Mesothelial cell of epicardium (in vitro differentiated cells): Measurements from ENCODE around the gene RACGAP1. TPM values are rescaled to one million over a fixed set of nuclear protein-coding genes. Genes with fewer than 3 reads are reported as not detected.
"Not testable (repeated sequence)": the region's sequence is repeated elsewhere in the genome, so short reads cannot be mapped to it uniquely, and the experiment has no call there.

Source experiments
- DNase-seq, 2 experiments: peaks; one replicate each; pipeline ENCODE4 v3.0.0; 2021; ENCODE audit warnings: low spot score in 2 of 2; ENCODE audit not compliant: unreplicated experiment in 2 of 2
- H3K27ac Mint-ChIP-seq: 2 replicates; pipeline ENCODE4 v1.8.0; 2021; ENCODE audit warnings: mixed read lengths
- H3K27me3 Mint-ChIP-seq: 2 replicates; pipeline ENCODE4 v1.8.0; 2021; ENCODE audit warnings: low read depth, mixed read lengths
- H3K36me3 Mint-ChIP-seq: 2 replicates; pipeline ENCODE4 v1.8.0; 2021; ENCODE audit warnings: mixed read lengths
- H3K4me1 Mint-ChIP-seq: 2 replicates; pipeline ENCODE4 v1.8.0; 2021; ENCODE audit warnings: mixed read lengths
- H3K4me3 Mint-ChIP-seq: 2 replicates; pipeline ENCODE4 v1.8.0; 2021; ENCODE audit warnings: mild to moderate bottlenecking, moderate library complexity, mixed read lengths
- H3K9me3 Mint-ChIP-seq: 2 replicates; pipeline ENCODE4 v1.8.0; 2021; ENCODE audit warnings: mixed read lengths
- total RNA-seq: library from RNA; stranded (reverse); gene quantifications from 3 replicates; pipeline ENCODE4 v1.2.1, GENCODE V29; 2021
- TF ChIP-seq, protein P1 (sequence below): fragments of 200-600 bp; sonication (generic); IDR thresholded peaks from one replicate; pipeline ENCODE4 v1.5.0; 2021; ENCODE audit warnings: antibody characterized with exemption; ENCODE audit not compliant: unreplicated experiment

The RACGAP1 gene
- total RNA-seq, 1 donor from 2014 or later, result 29.8 TPM

DNA sequence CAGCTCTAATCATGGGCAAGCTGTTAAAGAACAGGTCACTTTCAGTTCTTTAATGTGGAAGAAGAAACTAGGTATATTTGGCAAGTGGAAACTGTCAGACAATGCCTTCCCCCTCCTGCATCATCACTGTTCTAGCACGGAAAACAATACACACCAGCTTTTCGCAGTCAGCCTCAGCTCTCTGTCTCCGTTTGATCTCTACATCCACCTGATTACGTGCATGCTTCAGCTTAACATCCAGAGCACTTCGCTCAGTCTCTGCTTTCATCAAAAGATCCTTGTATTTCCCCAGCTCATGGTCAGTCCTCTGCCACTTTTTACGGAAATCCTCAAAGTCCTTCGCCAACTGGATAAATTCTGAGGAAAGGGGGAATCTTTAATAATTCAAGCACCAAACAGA lies 19.0 kb downstream of the RACGAP1 start:
- no peak for DNase-seq
- peaks cover 3% of the 10 kb centered on the region for H3K36me3 Mint-ChIP-seq
- peaks cover 9% of the 10 kb centered on the region for H3K4me1 Mint-ChIP-seq
- H3K27ac Mint-ChIP-seq, result no peak overlapping the region
- TF ChIP-seq, protein P1, sequence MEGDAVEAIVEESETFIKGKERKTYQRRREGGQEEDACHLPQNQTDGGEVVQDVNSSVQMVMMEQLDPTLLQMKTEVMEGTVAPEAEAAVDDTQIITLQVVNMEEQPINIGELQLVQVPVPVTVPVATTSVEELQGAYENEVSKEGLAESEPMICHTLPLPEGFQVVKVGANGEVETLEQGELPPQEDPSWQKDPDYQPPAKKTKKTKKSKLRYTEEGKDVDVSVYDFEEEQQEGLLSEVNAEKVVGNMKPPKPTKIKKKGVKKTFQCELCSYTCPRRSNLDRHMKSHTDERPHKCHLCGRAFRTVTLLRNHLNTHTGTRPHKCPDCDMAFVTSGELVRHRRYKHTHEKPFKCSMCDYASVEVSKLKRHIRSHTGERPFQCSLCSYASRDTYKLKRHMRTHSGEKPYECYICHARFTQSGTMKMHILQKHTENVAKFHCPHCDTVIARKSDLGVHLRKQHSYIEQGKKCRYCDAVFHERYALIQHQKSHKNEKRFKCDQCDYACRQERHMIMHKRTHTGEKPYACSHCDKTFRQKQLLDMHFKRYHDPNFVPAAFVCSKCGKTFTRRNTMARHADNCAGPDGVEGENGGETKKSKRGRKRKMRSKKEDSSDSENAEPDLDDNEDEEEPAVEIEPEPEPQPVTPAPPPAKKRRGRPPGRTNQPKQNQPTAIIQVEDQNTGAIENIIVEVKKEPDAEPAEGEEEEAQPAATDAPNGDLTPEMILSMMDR, result no peak
- no peak overlapping the region for H3K4me3 Mint-ChIP-seq
- no peaks in the 10 kb centered on the region for H3K9me3 Mint-ChIP-seq
- no peaks in the 10 kb centered on the region for H3K27me3 Mint-ChIP-seq

DNA sequence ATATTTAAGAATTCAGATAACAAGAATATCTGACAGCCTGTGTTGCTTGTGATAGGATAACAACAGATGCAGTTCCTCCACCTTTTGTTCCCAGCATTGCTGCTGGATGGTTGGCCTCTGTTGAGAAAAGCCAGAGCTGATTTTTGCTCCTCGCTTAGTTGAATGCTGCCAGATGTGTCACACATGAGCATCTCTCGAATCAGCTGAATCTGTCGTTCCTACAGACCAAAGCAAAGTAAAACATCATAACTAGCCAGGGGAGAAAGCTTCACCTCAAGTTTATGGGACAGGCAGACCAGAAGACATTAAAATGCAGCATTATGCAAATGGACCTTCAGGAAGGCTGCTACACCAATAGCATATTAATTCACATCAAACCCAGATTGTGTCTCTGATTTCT lies 20.1 kb downstream of the RACGAP1 start:
- Mint-ChIP-seq H3K36me3 (peaks cover 8% of the 10 kb centered on the region), H3K4me3 (no peak overlapping the region), H3K9me3 (no peaks in the 10 kb centered on the region), H3K27me3 (no peaks in the 10 kb centered on the region), H3K4me1 (peaks cover 9% of the 10 kb centered on the region), H3K27ac (no peak overlapping the region)
- TF ChIP-seq, protein P1, result no peak
- no peak for DNase-seq

DNA sequence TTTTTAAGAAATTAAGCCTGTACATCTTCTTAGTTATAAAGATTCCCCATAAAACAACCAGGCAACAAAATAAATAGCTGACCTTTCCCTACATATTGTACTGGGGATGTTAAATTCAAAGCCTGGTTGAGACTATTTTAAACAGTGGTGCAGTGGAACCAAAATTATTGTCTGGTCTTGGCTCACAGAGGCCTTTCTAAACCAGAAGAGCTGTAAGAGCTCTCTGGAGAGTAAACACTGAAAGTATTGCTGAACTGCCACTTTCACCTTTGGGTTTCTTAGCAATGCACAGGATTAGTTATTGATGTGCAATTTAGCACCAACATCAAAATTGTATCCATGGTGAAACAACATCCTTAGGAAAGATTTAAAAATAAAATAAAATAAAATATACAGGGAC lies 20.6 kb downstream of the RACGAP1 start:
- H3K4me1 Mint-ChIP-seq, result peaks cover 9% of the 10 kb centered on the region
- no peak for DNase-seq
- H3K27me3 Mint-ChIP-seq, result no peaks in the 10 kb centered on the region
- TF ChIP-seq, protein P1, result no peak
- no peaks in the 10 kb centered on the region for H3K9me3 Mint-ChIP-seq
- H3K4me3 Mint-ChIP-seq, result no peak overlapping the region
- H3K27ac Mint-ChIP-seq, result no peak overlapping the region
- peaks cover 8% of the 10 kb centered on the region for H3K36me3 Mint-ChIP-seq

DNA sequence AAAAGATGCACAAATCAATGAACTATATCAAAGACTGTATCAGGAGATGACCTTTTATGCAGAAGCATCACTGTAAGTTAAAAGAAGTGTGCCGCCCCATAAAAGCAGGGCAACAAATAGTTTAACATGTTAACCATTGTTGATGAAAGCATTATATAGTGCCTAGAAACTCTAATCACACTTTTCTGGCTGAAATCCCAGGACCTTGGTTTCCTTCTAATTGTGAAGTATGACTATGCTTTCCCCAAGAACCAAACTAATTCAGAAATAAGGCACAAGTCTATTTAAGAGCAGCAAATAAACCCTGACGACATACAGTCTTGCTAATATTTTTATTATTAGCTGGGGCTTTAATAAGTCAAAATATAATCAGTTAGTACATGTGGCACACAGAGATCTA lies 21.7 kb downstream of the RACGAP1 start:
- Mint-ChIP-seq H3K27me3 (no peaks in the 10 kb centered on the region), H3K4me1 (peaks cover 9% of the 10 kb centered on the region), H3K36me3 (peaks cover 15% of the 10 kb centered on the region), H3K9me3 (no peaks in the 10 kb centered on the region), H3K27ac (no peak overlapping the region), H3K4me3 (no peak overlapping the region)
- TF ChIP-seq, protein P1, result no peak
- no peak for DNase-seq

DNA sequence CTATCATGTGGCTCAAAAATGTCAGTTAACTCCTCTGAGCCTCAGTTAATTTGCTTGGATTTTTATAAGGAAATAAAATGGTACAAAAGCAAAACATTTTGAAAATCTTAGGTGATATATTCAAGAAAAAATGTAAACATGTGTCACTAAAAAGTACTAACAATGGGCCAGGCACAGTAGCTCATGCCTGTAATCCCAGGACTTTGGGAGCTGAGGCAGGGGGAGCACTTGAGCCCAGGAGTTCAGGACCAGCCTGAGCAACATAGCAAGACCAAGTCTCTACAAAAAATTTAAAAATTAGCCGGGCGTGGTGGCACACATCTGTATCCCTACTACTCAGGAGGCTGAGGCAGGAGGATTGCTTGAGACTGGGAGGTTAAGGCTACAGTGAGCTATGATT lies 26.8 kb downstream of the RACGAP1 start:
- TF ChIP-seq, protein P1, result no peak
- H3K4me3 Mint-ChIP-seq, result no peak overlapping the region
- H3K36me3 Mint-ChIP-seq, result peaks cover 38% of the 10 kb centered on the region
- H3K4me1 Mint-ChIP-seq, result no peaks in the 10 kb centered on the region
- H3K9me3 Mint-ChIP-seq, result no peaks in the 10 kb centered on the region
- H3K27ac Mint-ChIP-seq, result no peak overlapping the region
- DNase-seq, result no peak
- H3K27me3 Mint-ChIP-seq, result no peaks in the 10 kb centered on the region

DNA sequence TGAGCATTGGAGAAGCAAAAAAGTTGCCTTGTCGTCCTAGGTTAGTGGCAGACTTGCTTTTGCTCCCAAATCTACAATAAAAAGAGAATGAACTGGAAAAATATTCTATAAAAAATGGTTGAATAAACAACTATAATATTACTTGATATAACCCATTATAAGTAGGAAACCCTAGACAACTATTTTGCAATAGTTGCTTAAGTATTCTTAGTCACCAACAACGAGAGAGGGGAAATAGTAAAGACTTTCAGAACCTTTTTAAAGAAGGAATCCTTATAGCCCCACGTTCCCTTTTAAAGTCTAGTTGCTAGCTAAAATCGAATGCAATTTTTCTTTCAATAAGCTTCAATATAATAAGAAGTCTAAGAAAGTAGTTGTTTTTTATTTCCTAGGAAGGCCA lies 35.0 kb downstream of the RACGAP1 start:
- H3K27ac Mint-ChIP-seq, result no peak overlapping the region
- TF ChIP-seq, protein P1, result no peak
- H3K4me1 Mint-ChIP-seq, result no peaks in the 10 kb centered on the region
- DNase-seq, result no peak
- H3K4me3 Mint-ChIP-seq, result no peak overlapping the region
- H3K27me3 Mint-ChIP-seq, result no peaks in the 10 kb centered on the region
- H3K9me3 Mint-ChIP-seq, result no peaks in the 10 kb centered on the region
- peaks cover 35% of the 10 kb centered on the region for H3K36me3 Mint-ChIP-seq

DNA sequence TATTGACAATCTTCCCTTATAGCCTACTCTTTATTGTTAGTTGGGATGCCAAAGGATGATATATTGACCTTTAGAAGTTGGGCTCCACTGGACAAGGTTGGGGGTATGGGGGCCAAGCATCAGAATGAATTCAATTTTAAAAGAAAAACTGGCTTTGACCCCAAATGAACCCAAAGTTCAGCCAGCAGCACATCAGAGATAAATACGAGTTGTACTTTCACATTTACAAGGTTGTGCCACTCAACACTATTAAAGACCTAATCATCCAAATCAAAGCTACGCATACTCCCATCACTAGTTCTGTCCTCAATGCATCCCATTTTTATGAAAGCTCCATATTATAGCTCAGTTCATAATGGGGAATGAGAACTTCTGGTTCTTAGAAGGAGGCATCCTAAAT lies 35.9 kb downstream of the RACGAP1 start:
- not testable (repeated sequence) for DNase-seq, H3K9me3 Mint-ChIP-seq, H3K27me3 Mint-ChIP-seq, H3K4me3 Mint-ChIP-seq, H3K4me1 Mint-ChIP-seq, H3K27ac Mint-ChIP-seq
- peaks cover 28% of the 10 kb centered on the region for H3K36me3 Mint-ChIP-seq
